ENCODE results near the gene EMSY.

The EMSY gene

DNA sequence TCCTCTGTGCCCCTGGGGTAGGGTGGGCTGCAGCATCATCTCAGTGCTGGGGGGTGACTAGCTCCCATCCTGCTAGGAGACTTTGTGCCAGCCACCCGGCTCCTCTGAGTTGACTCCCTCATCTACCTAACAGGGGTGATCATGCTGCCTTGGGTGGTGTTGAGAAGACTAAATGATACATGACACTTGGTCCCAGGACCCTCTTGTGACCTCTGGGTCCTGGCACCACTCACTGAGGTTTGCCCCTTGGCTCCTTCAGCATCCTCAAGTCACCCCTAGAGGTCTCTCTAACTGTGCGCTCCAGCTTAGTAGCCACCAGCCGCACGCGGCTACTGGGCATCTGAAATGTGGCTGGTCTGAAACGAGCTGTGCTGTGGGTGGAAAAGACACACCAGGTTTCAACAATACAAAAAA, 153.6 kb downstream of the EMSY start:
- peak; percentile 66 for DNase-seq (ENCODE audit: low spot score)

DNA sequence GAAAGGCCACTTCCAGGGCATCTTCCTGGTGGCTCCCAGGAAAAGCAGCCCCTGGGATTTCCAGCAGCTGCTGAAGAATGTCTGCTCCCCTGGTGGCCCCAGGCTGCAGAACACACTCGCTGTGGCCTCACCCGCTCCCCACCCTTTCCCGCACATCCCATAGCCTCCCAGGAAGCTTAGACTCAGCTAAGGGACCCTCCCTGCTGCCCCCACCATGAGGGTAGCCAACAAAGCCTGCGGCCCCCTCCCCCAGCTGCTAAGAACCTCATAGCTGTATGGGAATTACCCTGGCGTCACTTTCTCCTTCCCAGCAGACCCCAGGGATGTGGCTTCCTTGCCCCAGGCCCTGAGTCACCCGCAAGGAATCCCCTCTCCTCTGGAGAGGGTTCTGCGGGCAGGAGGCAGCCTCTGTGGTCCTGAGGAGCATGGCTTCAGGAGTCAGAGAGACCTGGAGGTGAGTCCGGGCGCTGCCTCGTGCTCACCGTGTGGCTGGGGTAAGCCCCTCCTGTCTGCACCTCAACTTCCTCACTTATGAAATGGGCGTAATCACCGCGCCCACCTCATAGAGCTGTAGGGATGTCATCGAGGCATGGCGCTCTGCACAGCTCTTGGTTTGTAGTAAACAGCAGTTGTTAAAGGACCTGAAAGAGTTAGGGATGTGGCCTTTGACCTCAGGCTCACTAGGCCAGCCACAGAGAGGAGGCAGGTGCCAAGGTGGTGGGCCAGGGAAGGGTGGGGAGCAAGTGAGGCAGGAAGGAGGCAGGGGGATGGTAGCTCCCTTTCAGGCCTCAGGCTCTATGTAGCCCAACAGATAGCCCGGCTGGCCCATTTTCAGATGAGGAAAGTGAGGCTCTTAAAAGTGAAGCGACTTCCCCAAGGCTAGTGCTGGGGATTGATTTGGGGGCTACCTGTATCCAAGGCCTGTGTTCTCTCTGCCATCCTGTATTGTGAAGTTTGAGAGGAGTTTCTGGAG, 154.5 kb downstream of the EMSY start:
- DNase-seq (ENCODE audit: low spot score) = no peak

DNA sequence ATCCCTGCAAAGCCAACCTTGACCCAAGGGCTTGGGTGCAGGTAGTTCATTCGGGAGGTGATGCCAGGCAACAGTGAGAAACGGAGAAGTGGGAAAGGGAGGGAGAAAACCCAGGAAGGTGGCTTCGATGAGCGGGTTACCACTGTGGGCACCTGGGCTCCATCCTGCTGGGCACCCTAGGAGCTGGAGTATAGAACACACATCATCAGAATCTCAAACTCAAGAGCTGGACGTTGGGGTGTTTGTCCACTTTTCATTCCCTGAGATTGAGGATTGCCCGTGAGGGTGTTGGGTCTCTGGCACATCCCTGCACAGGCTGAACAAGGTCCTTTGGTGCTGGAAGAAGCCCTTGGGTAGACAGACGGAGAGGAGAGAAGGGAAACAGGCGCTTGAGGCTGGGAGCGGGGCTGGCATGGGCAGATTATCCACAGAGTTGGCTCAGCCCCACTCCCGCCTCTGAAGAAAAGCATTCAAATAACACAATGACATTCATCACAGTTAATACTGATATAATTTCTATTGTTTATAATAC, 155.4 kb downstream of the EMSY start:
- no peak for DNase-seq (ENCODE audit: low spot score)

DNA sequence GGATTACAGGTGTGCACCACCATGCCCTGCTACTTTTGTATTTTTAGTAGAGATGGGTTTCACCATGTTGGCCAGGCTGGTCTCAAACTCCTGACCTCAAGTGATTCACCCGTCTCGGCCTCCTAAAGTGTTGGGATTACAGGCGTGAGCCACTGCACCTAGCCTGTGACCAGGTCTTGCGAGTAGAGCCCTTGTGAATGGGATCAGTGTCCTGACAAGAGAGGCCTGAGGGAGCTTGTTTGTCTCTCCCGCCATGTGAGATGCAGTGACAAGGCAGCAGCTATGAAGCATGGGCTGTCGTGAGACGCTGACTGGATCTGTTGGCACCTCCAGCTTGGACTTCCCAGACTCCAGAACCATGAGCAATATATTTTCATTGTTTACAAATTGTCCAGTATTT, 156.5 kb downstream of the EMSY start:
- DNase-seq (ENCODE audit: low spot score) = no peak

DNA sequence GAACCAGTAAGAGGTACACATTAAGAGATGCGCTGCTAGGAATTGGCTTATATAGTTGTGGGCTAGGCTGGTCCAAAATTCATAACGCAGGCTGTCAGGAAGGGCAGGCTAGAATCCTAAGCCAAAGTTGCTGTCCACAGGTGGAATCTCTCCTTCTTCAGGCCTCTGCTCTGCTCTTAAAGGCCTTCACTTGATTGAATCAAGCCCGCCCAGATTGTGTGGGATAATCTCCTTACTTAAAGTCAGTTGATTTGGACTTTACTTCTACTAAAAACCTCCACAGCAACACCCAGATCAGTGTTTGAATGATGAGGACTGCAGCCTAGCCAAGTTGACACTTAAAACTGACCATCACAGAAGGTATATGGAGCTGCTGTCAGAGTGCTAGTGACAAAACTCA, 156.9 kb downstream of the EMSY start:
- DNase-seq (ENCODE audit: low spot score) = no peak

DNA sequence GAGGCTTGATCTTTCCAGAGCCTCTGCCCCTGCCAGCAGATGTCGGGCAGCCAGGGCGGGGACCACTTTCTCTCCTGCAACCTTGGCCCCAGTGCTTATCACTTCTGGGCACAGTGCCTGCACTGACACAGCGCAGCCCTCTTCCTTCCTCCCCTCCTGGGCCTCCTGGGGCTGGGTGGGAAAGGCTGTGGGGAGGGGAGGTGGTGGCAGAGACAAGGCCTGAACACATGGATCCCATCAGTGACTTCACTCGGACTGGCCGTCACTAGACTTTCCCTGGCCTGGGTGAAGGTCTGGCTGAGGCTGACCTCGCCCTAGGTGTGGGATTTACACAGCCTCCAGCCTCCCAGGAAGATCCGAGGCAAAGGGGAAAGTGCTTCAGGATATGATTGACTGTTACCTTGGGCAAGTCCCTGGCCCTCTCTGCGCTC, 157.6 kb downstream of the EMSY start:
- peak; percentile 62 for DNase-seq (ENCODE audit: low spot score)

Measured in AG20443 (cell line).